A673 (cell line): ENCODE data around the gene CDKN2B.

Experiments
- EZH2 ChIP-seq: fragments of 200-600 bp; sonication (generic); IDR thresholded peaks from 2 replicates; pipeline ENCODE4 v1.6.1; 2017; ENCODE audit warnings: borderline replicate concordance, low read depth, mild to moderate bottlenecking, mixed read lengths, antibody characterized with exemption, low read length; ENCODE audit not compliant: poor library complexity, severe bottlenecking
- TF ChIP-seq, protein P1 (sequence below): fragments of 300-800, 200-600 bp; sonication (generic); conservative IDR thresholded peaks from 2 replicates; pipeline ENCODE4 v1.5.1; 2017; ENCODE audit warnings: low read depth, mild to moderate bottlenecking, antibody characterized with exemption, low read length, moderate library complexity, mixed read lengths

DNA sequence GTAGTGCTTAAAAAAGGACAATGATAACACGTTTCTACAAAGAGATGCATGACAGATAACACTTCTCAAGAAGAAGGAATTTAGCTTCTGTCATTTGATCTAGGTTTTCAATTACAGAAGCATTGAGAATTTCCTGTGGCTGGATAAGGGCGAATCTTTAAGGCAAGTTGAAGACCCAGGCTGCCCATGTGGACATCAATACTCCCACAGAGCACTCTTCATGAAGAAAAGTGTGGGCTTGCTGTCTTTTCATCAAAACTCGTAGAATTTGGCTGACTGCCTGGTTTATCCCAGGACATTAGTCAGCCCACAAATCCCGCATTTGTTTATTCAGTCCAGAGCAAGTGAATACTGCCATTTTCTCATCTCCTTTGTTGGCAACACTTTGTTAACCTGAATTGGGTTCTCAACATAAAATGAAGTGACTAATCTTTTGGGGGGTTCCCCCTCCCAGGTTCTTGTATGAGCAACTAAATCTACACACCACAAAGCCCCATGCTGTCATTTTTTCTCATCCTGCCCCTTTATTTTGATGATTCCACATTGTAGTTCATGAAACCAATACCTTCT is 43.4 kb upstream of the CDKN2B start:
- TF ChIP-seq, protein P1, sequence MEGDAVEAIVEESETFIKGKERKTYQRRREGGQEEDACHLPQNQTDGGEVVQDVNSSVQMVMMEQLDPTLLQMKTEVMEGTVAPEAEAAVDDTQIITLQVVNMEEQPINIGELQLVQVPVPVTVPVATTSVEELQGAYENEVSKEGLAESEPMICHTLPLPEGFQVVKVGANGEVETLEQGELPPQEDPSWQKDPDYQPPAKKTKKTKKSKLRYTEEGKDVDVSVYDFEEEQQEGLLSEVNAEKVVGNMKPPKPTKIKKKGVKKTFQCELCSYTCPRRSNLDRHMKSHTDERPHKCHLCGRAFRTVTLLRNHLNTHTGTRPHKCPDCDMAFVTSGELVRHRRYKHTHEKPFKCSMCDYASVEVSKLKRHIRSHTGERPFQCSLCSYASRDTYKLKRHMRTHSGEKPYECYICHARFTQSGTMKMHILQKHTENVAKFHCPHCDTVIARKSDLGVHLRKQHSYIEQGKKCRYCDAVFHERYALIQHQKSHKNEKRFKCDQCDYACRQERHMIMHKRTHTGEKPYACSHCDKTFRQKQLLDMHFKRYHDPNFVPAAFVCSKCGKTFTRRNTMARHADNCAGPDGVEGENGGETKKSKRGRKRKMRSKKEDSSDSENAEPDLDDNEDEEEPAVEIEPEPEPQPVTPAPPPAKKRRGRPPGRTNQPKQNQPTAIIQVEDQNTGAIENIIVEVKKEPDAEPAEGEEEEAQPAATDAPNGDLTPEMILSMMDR: no peak
- no peak for TF ChIP-seq EZH2
